HG03139 (cell line): Measurements from ENCODE around the gene TNS1.

ENCODE experiments used
- ATAC-seq: cut with Tn5 transposase; IDR thresholded peaks from one replicate; pipeline ENCODE4 v1.9.1; 2021; ENCODE audit not compliant: unreplicated experiment

The TNS1 gene

GRCh38 chr2:217902379-217903141 lies 100.2 kb downstream of the TNS1 start:
- ATAC-seq: no peak

- no peak for ATAC-seq
Measured at GRCh38 chr2:217901835-217902378, 100.9 kb downstream of the TNS1 start.

- no peak for ATAC-seq
Measured at GRCh38 chr2:217901400-217901799, 101.4 kb downstream of the TNS1 start.

GRCh38 chr2:217900780-217901360 lies 101.9 kb downstream of the TNS1 start:
- ATAC-seq: no peak

- ATAC-seq: no peak
Measured at GRCh38 chr2:217900010-217900779, 102.6 kb downstream of the TNS1 start.

- ATAC-seq: no peak
Measured at GRCh38 chr2:217899231-217900009, 103.4 kb downstream of the TNS1 start.

GRCh38 chr2:217897816-217898806 lies 104.7 kb downstream of the TNS1 start:
- ATAC-seq: no peak

- no peak for ATAC-seq
Measured at GRCh38 chr2:217897091-217897715, 105.6 kb downstream of the TNS1 start.

- ATAC-seq: no peak
Measured at GRCh38 chr2:217895070-217895635, 107.6 kb downstream of the TNS1 start.

- no peak for ATAC-seq
Measured at GRCh38 chr2:217893440-217893839, 109.4 kb downstream of the TNS1 start.

- no peak for ATAC-seq
Measured at GRCh38 chr2:217892560-217892959, 110.2 kb downstream of the TNS1 start.

GRCh38 chr2:217890445-217890844 lies 112.3 kb downstream of the TNS1 start:
- ATAC-seq: no peak

GRCh38 chr2:217889656-217890055 lies 113.1 kb downstream of the TNS1 start:
- no peak for ATAC-seq

GRCh38 chr2:217887841-217888701 lies 114.7 kb downstream of the TNS1 start:
- no peak for ATAC-seq

- ATAC-seq: no peak
Measured at GRCh38 chr2:217886720-217887309, 116.0 kb downstream of the TNS1 start.

GRCh38 chr2:217886091-217886490 lies 116.7 kb downstream of the TNS1 start:
- no peak for ATAC-seq

GRCh38 chr2:217884985-217885384 lies 117.8 kb downstream of the TNS1 start:
- ATAC-seq: no peak

- ATAC-seq: no peak
Measured at GRCh38 chr2:217880891-217881290, 121.9 kb downstream of the TNS1 start.
